ENCODE measurements around the gene SLC1A2.

Gene SLC1A2

DNA sequence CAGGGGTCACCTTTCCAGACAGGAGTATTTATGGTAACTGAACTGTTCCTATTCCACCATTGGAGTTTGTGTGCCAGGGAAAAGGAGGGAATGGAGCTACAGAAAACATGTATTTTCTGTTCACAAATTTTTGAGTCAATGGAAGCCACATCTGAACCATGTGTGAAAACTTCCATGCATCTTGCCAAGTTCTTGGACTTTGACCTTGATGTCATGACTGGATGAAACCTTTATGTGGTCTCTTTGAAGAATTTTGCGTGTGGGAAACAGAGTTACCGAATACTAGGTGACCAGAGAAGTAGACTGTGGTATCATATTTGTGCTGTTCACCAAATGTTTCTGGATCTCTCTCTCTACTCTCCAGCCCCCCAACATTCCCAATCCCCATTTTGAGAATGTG lies 175.6 kb downstream of the SLC1A2 start:
- H3K27me3 ChIP-seq, result no peaks in the 10 kb centered on the region
- H3K4me3 ChIP-seq (ENCODE audit: low read depth, low read length), result no peak overlapping the region
- H3K36me3 ChIP-seq, result no peaks in the 10 kb centered on the region
- no peaks in the 10 kb centered on the region for H3K4me1 ChIP-seq
- no peaks in the 10 kb centered on the region for H3K9me3 ChIP-seq
- TF ChIP-seq, protein P1, sequence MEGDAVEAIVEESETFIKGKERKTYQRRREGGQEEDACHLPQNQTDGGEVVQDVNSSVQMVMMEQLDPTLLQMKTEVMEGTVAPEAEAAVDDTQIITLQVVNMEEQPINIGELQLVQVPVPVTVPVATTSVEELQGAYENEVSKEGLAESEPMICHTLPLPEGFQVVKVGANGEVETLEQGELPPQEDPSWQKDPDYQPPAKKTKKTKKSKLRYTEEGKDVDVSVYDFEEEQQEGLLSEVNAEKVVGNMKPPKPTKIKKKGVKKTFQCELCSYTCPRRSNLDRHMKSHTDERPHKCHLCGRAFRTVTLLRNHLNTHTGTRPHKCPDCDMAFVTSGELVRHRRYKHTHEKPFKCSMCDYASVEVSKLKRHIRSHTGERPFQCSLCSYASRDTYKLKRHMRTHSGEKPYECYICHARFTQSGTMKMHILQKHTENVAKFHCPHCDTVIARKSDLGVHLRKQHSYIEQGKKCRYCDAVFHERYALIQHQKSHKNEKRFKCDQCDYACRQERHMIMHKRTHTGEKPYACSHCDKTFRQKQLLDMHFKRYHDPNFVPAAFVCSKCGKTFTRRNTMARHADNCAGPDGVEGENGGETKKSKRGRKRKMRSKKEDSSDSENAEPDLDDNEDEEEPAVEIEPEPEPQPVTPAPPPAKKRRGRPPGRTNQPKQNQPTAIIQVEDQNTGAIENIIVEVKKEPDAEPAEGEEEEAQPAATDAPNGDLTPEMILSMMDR (IDR thresholded peaks at IDR 0.05; ENCODE audit: low read depth, low read length), result no peak
- no peak for DNase-seq

DNA sequence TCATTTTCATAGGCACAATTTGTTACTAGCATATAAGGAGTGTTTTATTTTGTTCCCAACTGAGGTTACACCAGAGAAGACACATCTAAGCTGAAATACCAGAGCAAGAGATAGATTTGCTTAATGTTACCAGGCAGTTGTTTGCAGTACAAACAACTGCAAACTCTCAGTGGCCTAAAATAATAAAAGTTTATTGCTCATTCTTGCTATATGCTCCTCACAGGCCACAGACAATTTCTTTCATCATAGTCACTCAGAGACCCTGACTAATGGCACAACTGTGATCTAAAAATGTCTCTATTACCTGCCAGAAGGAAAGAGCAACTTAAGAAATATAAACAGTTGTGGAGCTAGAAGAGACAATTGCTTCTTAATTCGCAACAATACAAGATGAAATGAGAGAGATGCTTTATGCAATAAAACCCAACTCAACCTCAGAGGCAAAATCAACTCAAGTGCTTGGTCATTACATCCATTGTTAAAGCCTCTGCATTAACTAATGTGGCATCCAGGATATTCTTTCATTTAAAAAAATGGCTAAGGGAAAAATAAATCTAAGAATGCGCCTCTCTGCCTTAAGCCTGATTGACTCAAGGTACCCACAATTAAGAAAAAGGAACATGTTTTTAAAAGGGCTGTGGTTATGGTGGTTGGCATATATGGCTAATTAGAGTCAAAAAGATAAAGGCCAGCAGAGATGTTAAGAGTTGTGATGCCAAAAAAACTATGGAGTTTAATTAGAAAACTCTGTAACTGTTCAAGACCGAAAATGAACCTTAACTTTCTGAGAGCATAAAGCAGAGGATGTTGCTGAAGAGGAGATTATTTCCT lies 176.7 kb downstream of the SLC1A2 start:
- Histone ChIP-seq H3K4me1 (no peaks in the 10 kb centered on the region; the same call in 1 of the 2 replicates), H3K27me3 (no peaks in the 10 kb centered on the region), H3K9me3 (no peaks in the 10 kb centered on the region), H3K4me3 (ENCODE audit: low read depth, low read length) (no peak overlapping the region), H3K36me3 (no peaks in the 10 kb centered on the region)
- DNase-seq, result no peak
- TF ChIP-seq, protein P1 (IDR thresholded peaks at IDR 0.05; ENCODE audit: low read depth, low read length), result no peak

DNA sequence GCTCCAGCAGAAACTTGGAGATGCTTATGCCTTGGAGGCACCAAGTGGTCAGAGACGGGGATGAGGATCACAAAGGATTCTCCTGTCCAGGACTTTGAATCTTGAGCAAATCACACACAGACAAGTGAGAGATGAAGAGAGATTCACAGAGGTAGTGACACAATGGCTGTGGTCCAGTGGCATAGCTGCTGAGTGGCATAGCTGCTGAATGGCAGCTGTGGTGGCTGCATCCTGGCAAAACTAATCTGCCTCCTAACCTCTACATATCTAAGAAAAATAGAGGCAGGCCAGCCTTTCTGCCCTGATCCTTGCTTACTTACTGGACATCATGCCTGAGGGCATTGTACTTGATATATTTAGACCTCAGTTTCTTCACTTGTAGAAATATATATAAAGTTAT lies 177.8 kb downstream of the SLC1A2 start:
- Histone ChIP-seq H3K4me1 (no peaks in the 10 kb centered on the region; the same call in 1 of the 2 replicates), H3K4me3 (ENCODE audit: low read depth, low read length) (no peak overlapping the region), H3K9me3 (no peaks in the 10 kb centered on the region), H3K27me3 (no peaks in the 10 kb centered on the region), H3K36me3 (no peaks in the 10 kb centered on the region)
- no peak for DNase-seq
- TF ChIP-seq, protein P1 (IDR thresholded peaks at IDR 0.05; ENCODE audit: low read depth, low read length), result no peak

DNA sequence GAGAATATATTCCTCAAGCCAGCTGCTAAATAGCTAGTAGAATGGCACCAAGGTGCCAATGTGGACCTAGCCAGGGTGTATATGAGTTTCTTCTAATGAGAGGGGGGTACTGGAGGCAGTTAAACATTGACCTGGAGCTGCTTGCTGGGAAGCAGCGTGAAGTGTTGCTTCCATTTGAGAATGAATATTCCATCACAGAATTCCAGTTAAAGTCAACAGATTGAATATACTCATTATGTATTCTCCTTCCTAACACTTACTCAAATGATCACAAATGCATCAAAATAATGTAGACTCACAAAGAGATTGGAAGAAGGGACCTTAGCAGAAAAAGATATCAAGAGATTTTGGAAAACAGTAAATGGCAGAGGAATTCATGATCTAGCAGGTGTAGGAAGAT lies 178.3 kb downstream of the SLC1A2 start:
- DNase-seq, result no peak
- TF ChIP-seq, protein P1 (IDR thresholded peaks at IDR 0.05; ENCODE audit: low read depth, low read length), result no peak
- no peaks in the 10 kb centered on the region for H3K27me3 ChIP-seq
- H3K9me3 ChIP-seq, result no peaks in the 10 kb centered on the region
- H3K4me1 ChIP-seq, result no peaks in the 10 kb centered on the region; the same call in 1 of the 2 replicates
- H3K4me3 ChIP-seq (ENCODE audit: low read depth, low read length), result no peak overlapping the region
- no peaks in the 10 kb centered on the region for H3K36me3 ChIP-seq

DNA sequence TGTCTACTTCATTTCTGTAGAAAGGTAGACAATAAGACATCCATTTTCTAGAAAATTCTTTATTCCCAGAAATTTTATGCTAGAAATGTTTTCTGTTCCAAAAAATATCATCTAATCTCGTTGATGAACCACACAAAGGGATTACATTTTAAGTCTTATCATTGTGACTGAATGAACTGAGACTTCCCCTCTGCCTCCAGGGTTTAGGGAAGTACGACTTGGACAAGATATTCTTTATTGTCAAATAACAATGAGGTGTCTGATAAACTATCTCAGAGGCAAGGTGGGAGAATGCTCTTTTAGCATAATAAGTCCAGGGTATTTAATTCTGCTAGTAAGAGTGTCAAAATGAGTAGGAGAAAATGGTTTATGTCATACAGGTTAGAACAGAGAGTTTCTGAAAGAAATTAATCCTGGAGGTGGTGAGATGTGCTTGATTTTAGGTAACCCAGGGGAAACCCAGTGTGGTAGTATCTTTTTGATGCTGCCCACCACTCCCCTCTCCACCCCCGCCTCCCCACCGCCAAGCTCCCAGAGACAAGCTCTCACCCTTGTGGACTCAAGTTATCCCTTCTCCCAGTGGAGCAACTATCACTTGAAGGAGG lies 179.8 kb downstream of the SLC1A2 start:
- no peaks in the 10 kb centered on the region for H3K36me3 ChIP-seq

More for the DNA sequence above, 179.8 kb downstream of the SLC1A2 start:
- no peak for DNase-seq
- H3K9me3 ChIP-seq, result no peaks in the 10 kb centered on the region
- H3K4me3 ChIP-seq (ENCODE audit: low read depth, low read length), result no peak overlapping the region
- no peaks in the 10 kb centered on the region for H3K27me3 ChIP-seq
- TF ChIP-seq, protein P1 (IDR thresholded peaks at IDR 0.05; ENCODE audit: low read depth, low read length), result no peak
- H3K4me1 ChIP-seq, result no peaks in the 10 kb centered on the region; the same call in 1 of the 2 replicates
